GM18870 (cell line): ENCODE data around the gene ANKRD7.
"Not testable (repeated sequence)": the region's sequence is repeated elsewhere in the genome, so short reads cannot be mapped to it uniquely, and the experiment has no call there.

Experiments
- ATAC-seq: cut with Tn5 transposase; IDR thresholded peaks from one replicate; pipeline ENCODE4 v1.9.1; 2021; ENCODE audit warnings: moderate library complexity; ENCODE audit not compliant: unreplicated experiment

Gene ANKRD7

GRCh38 chr7:118232837-118233236, 8.3 kb downstream of the ANKRD7 start:
- no peak for ATAC-seq

GRCh38 chr7:118233799-118234198, 9.3 kb downstream of the ANKRD7 start:
- ATAC-seq = no peak

GRCh38 chr7:118239014-118239413, 14.5 kb downstream of the ANKRD7 start:
- ATAC-seq = no peak

GRCh38 chr7:118240320-118240719, 15.8 kb downstream of the ANKRD7 start:
- not testable (repeated sequence) for ATAC-seq

GRCh38 chr7:118243695-118244094, 19.2 kb downstream of the ANKRD7 start:
- ATAC-seq = no peak

- peak; percentile 77 for ATAC-seq
Observed at GRCh38 chr7:118245267-118246040, 20.9 kb downstream of the ANKRD7 start.

GRCh38 chr7:118250860-118251494, 26.5 kb downstream of the ANKRD7 start:
- ATAC-seq = no peak

GRCh38 chr7:118252087-118252486, 27.6 kb downstream of the ANKRD7 start:
- peak; percentile 71 for ATAC-seq

GRCh38 chr7:118259115-118259514, 34.6 kb downstream of the ANKRD7 start:
- ATAC-seq = no peak

- ATAC-seq = no peak
Observed at GRCh38 chr7:118264836-118265235, 40.3 kb downstream of the ANKRD7 start.

GRCh38 chr7:118280319-118281012, 56.0 kb downstream of the ANKRD7 start:
- ATAC-seq = no peak

- ATAC-seq = no peak
Observed at GRCh38 chr7:118281196-118281595, 56.7 kb downstream of the ANKRD7 start.

- no peak for ATAC-seq
Observed at GRCh38 chr7:118285358-118285757, 60.9 kb downstream of the ANKRD7 start.

GRCh38 chr7:118286131-118286530, 61.6 kb downstream of the ANKRD7 start:
- ATAC-seq = no peak

GRCh38 chr7:118288098-118288497, 63.6 kb downstream of the ANKRD7 start:
- peak; percentile 88 for ATAC-seq

GRCh38 chr7:118289476-118289875, 65.0 kb downstream of the ANKRD7 start:
- no peak for ATAC-seq
